Measurements from ENCODE around the gene NFKB1. TPM values are rescaled to one million over a fixed set of nuclear protein-coding genes. Genes with fewer than 3 reads are reported as not detected.

NFKB1 gene
- total and polyA plus RNA-seq, 12 donors, result 8.2 to 49.1 (median 33.9) TPM

GRCh38 chr4:102533348-102533747 lies 32.2 kb downstream of the NFKB1 start:
- no peak overlapping the region for H3K4me3 ChIP-seq

GRCh38 chr4:102533904-102534303 lies 32.7 kb downstream of the NFKB1 start:
- Histone ChIP-seq H3K4me3 (no peak overlapping the region), H3K9me3 (replicated peaks in 1 of 3) (no peaks in the 10 kb centered on the region), H3K27me3 (no peaks in the 10 kb centered on the region), H3K27ac (no peak overlapping the region), H3K36me3 (replicated peaks in 1 of 2) (no peaks in the 10 kb centered on the region), H3K4me1 (replicated peaks in 1 of 2) (peaks cover 0 to 7% of the 10 kb centered on the region in 2 donors)
- intact Hi-C loops (cut with DNase I), result no loop called here
- TF ChIP-seq POLR2A (IDR thresholded peaks at IDR 0.05), result no peak
- TF ChIP-seq CTCF (IDR thresholded peaks at IDR 0.05), result no peak
- no peak for DNase-seq
- 91 to 97% (median 94%) methylated on average over 2 of the region's 2 CpGs for whole genome bisulfite sequencing, 4 donors

More at GRCh38 chr4:102533348-102533747, 32.2 kb downstream of the NFKB1 start:
- Histone ChIP-seq H3K27ac (no peak overlapping the region), H3K27me3 (no peaks in the 10 kb centered on the region), H3K9me3 (replicated peaks in 1 of 3) (no peaks in the 10 kb centered on the region), H3K36me3 (replicated peaks in 1 of 2) (no peaks in the 10 kb centered on the region), H3K4me1 (replicated peaks in 1 of 2) (peaks cover 0 to 7% of the 10 kb centered on the region in 2 donors)
- DNase-seq, result no peak
- TF ChIP-seq POLR2A (IDR thresholded peaks at IDR 0.05) (no peak), CTCF (IDR thresholded peaks at IDR 0.05) (no peak)
- intact Hi-C loops (cut with DNase I), result no loop called here
- 72 to 78% (median 76%) methylated on average over 4 of the region's 4 CpGs for WGBS, 4 donors

- no peaks in the 10 kb centered on the region for H3K9me3 ChIP-seq (replicated peaks in 1 of 3)
- intact Hi-C loops (cut with DNase I), result no loop called here
- WGBS, 4 donors, result 89 to 97% (median 95%) methylated on average over 2 of the region's 2 CpGs
- no peak for TF ChIP-seq POLR2A (IDR thresholded peaks at IDR 0.05)
- TF ChIP-seq CTCF (IDR thresholded peaks at IDR 0.05), result no peak
- peaks cover 0 to 7% of the 10 kb centered on the region in 2 donors for H3K4me1 ChIP-seq (replicated peaks in 1 of 2)
- no peaks in the 10 kb centered on the region for H3K36me3 ChIP-seq (replicated peaks in 1 of 2)
- no peak for DNase-seq
- no peak overlapping the region for H3K4me3 ChIP-seq
- H3K27me3 ChIP-seq, result no peaks in the 10 kb centered on the region
- H3K27ac ChIP-seq, result no peak overlapping the region
Observed at GRCh38 chr4:102534845-102535244, 33.7 kb downstream of the NFKB1 start.

GRCh38 chr4:102535398-102536082 lies 34.4 kb downstream of the NFKB1 start:
- no peaks in the 10 kb centered on the region for H3K36me3 ChIP-seq (replicated peaks in 1 of 2)
- DNase-seq, result no peak
- H3K27me3 ChIP-seq, result no peaks in the 10 kb centered on the region
- intact Hi-C loops (cut with DNase I), result no loop called here
- peaks cover 0 to 7% of the 10 kb centered on the region in 2 donors for H3K4me1 ChIP-seq (replicated peaks in 1 of 2)
- H3K4me3 ChIP-seq, result no peak overlapping the region
- no peak overlapping the region for H3K27ac ChIP-seq
- WGBS, 4 donors, result 79 to 82% (median 80%) methylated on average over 4 of the region's 4 CpGs
- H3K9me3 ChIP-seq (replicated peaks in 1 of 3), result no peaks in the 10 kb centered on the region
- no peak for TF ChIP-seq CTCF (IDR thresholded peaks at IDR 0.05)
- no peak for TF ChIP-seq POLR2A (IDR thresholded peaks at IDR 0.05)

Measured in adrenal gland (tissue), 12 donors.